NCI-H2171 treated with DMSO at 0.1 percent for 48 hours (cell line): ENCODE results near the gene CD248.
"Not testable (repeated sequence)": the region's sequence is repeated elsewhere in the genome, so short reads cannot be mapped to it uniquely, and the experiment has no call there.

Experiments
- DNase-seq: peaks from one replicate; lab custom pipeline; 2025; lab: John Stamatoyannopoulos, UW

The CD248 gene

DNA sequence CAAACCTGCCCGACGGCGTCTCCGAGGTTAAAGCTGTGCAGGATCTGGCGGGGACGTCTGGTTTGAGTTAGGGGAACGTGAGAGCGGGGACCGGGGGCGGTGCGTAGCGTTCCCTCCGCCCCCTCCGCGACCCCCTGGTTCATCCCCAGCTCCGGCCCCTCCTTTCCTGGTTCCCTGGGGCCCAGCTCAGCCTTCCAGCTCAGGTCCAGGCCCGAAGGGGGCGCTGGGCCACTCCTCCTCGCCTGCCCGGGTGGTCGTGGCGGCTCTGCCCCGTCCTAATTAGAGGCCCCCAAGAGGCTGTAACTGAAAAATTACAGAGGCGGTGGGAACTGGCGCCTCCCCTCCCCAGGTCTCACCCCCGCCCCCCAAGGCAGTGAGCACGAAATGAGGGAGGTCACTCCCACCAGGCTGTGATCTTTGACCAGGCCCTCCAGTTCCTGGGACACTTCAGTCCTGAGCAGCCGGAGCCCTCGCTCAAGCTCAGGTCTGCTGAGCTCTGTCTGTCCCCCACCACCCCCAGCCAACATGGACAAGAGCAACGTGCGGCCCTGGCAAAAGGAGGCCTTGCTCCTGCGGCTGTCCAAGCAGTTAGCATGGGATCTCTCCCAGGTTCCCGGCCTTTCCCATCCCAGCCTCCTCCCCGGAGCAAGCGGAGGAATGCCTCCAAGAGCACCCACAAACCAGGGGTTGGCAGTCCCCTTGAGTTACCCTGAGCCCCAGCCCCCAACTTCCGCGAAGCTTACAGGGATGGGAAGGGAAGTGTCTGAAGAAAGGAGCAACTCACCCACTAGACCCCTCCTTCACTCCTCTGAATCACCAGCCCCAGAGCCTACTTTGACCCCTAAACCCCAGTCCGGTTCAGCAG lies 3.3 kb downstream of the CD248 start:
- DNase-seq: no peak

DNA sequence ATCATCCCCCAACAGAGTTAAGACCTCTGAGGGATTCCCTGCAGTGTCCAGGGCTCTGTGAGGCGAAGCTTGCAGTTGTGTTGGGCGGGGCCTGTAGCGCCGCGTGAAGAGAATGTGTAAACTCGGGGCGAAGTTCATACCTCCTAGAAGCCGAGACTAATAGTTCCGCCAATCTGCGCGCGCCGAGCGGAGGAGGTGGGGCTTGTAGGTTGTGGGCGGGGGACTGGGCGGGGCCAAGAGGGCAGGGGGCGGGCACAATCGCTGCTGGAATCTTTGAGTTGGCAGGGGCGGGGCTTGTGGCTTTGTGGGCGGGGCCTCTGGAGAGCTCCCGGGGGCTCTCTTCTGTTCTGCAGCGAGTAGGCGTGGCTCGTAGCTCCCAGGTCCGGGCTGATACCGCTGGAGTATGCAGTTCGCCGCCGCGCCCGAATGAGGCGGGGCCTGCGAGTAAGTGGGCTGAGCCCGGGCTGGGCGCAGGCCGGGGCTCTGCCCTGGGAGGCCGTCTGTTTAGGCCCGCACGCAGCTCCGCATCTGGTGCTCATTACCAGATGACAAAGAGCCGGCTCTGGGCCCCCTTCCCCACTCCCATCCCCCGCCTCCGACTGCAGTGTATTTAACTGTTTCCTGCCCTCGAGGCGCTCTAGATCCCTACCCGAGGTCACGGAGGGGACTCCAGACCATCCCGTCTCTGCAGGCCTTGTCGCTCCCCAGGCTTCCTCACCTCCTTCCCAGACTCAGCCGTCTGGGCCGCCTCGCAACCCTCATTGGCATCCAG lies 4.1 kb downstream of the CD248 start:
- peak; percentile 98 for DNase-seq

DNA sequence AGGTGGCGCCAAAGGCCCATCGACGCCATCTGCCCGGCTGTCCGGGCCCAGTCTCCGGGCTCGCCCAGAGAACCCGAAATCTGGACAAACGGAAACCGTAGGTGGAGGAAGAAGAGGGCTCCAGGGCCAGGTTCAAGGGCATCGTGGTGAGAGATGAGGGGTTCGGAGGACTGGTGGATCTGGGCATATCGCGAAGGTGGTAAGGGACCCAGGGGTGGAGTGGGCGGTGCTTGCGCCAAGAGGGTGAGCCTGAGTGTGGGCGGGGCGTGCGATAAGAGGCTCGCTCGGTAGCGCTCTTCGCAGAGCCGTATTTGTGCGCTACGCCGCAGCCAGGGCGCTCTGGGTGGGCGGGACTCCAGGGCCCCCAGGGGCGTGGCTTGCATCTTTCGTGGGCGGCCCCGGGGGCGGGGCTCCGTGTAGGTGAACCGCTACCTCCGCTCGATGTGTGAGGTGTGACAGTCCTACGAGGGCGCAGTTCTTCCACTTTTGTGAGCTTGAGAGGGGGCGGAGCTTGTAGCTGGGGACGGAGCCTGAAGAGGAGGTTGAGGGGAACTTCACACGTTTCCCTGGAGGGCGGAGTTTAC lies 4.8 kb downstream of the CD248 start:
- peak; percentile 97 for DNase-seq

DNA sequence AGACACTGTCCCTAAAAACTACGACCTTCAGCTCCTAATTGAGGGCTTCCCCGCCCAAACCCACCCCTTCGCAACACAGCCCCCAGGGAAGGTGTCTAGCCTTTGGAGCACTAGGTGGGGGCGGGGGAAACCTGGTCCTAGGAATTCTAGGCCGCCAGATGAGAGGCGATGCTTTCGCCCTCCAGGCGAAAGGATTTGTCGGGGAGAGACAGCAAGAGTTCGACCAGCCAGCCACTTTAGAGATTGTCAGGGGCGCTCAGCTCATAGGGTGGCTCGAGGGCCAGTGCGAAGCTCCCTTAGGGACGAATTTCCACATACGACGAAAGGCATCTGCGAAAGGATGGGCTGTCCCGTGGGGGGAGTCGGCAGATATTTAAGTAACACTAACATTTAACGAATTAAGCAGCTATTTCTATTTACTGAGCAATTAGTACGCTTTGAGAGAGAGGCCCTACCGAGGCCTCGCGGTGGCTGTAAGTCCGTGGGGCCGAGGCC lies 5.3 kb downstream of the CD248 start:
- no peak for DNase-seq

DNA sequence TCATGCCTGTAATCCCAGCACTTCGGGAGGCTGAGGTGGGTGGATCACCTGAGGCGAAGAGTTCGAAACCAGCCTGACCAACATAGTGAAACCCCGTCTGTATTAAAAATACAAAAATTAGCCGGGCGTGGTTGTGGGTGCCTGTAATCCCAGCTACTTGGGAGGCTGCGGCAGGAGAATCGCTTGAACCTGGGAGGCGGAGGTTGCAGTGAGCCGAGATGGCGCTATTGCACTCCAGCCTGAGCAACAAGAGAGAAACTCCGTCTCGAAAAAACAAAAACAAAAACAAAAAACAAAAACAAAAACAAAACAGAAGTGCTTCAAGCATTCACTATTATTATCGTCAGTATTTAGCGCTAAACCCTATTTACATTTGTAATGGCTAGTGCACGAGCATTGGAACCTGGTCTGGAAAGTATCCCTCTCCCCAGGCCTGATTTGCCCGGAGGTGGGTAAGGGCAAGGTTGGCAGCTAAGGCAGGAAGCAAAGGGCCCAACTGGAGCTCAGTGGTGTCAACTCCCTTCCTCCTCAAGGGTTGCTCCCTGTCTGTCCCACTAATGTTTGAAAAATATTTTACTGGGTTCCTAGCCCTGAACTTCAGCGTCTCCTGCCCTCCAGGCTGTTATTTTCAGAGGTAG lies 5.9 kb downstream of the CD248 start:
- not testable (repeated sequence) for DNase-seq

DNA sequence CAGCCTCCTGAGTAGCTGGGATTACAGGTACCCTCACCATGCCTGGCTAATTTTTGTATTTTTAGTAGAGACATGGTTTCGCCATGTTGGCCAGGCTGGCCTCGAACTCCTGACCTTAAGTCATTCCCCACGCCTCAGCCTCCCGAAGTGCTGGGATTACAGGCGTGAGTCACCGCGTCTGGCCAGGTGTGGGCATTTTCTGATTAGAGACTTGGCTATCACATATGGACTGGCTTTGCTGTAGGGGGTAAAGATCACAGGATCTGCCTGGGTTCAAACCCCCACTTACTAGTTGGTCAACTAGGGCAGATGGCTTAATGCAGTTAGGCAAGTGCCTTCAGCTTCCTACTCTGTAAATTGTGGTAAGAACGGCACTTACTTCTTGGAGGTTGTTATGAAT lies 6.5 kb downstream of the CD248 start:
- no peak for DNase-seq

DNA sequence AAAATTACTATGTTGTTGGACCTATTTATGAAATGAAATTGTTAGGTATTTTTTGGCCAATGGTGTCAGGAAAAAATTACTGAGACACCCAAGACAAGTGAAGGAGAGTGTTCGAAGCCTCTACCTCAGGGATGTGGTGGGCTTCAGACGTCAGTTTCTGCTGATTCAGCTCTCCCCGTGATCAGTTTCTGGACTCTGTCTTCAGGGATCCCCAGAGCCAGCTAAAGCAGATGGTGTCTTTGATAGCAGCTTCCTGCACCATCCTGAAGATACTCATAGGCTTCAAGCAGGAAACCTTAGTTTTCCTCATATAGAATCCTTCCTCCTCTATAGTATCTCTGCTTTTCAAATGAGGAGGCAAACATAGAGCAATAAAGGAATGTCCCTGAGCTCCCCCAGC lies 7.4 kb downstream of the CD248 start:
- no peak for DNase-seq

DNA sequence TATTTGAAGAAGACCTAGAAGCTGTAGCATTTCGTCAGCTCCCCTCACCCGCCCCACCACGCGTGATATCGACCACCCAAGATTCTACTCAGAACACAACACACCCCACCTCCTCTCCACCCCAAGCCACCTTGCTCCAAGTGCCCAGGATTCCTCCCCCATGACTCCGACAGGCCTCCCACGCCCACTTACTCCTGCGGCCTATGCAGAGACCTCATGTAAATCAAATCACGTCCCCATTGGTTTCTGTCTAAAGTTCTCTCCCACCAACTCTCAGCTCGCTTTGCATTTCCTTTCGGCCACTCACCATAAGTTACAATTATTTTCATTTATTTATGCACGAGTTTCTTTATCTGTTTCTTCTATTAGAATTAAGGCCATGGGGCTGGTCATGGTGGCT lies 14.2 kb downstream of the CD248 start:
- DNase-seq: no peak

DNA sequence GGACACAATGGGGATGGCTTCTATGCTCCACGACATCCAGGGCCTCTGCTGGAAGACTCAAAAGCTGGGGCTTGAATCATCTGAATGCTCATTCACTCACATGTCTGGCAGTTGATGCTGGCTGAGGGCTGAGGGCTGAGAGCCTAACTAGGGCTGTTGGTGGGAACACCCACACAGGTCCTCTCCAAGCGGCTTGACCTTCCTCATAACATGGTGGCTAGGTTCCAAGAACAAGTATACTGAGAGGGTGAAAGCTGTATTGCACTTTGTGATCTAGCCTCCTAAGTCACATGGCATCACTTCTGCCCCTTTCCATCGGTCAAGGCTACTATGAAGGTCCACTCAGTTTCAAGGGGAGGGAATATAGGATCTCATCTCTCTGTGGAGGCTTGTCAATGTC lies 17.7 kb downstream of the CD248 start:
- DNase-seq: no peak

DNA sequence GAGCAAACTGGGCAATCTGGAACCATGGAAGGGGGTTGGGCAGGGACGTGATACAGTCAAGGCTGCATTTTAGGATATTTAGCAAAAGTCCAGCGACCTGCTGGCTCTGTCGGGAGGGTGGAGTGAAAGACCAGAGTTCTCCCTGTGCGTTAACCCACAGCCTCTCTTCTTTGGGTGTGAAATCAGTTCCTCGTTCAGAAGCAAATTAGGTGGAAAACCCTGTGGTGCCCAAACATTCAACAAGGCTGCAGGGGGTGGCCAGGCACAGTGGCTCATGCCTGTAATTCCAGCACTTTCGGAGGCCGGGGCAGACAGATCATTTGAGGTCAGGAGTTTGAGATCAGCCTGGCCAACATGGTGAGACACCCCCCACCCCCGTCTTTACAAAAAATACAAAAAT lies 19.2 kb downstream of the CD248 start:
- DNase-seq: no peak

DNA sequence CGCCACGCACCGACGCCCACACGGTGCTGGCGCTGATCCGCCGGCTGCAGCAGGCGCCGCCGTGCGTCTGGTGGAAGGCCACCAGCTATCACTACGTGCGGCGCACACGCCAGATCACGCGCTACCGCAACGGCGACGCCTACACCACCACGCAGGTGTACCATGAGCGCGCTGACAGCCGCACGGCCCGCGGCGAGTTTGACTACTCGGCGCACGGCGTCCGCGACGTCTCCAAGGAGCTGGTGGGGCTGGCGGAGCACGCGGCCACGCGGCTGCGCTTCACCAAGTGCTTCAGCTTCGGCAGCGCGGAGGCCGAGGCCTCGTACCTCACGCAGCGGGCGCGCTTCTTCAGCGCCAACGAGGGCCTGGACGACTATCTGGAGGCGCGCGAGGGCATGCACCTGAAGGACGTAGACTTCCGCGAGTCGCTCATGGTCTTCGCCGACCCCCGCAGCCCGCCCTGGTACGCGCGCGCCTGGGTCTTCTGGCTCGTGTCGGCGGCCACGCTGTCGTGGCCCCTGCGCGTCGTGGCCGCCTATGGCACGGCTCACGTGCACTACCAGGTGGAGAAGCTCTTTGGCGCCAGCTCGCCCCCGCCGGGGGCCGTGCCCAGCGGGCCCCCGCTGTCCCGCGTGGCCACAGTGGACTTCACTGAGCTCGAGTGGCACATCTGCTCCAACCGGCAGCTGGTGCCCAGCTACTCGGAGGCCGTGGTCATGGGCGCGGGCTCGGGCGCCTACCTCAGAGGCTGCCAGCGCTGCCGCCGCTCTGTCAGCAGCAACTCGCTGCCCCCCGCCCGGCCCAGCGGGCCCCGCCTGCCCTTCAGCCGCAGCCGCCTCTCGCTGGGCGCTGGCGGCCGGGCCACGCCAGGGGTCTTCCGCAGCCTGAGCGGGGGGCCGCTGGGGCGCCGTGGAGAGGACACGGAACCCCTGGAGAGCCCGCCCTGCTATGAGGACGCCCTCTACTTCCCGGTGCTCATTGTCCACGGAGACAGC lies 21.9 kb downstream of the CD248 start:
- DNase-seq: no peak

DNA sequence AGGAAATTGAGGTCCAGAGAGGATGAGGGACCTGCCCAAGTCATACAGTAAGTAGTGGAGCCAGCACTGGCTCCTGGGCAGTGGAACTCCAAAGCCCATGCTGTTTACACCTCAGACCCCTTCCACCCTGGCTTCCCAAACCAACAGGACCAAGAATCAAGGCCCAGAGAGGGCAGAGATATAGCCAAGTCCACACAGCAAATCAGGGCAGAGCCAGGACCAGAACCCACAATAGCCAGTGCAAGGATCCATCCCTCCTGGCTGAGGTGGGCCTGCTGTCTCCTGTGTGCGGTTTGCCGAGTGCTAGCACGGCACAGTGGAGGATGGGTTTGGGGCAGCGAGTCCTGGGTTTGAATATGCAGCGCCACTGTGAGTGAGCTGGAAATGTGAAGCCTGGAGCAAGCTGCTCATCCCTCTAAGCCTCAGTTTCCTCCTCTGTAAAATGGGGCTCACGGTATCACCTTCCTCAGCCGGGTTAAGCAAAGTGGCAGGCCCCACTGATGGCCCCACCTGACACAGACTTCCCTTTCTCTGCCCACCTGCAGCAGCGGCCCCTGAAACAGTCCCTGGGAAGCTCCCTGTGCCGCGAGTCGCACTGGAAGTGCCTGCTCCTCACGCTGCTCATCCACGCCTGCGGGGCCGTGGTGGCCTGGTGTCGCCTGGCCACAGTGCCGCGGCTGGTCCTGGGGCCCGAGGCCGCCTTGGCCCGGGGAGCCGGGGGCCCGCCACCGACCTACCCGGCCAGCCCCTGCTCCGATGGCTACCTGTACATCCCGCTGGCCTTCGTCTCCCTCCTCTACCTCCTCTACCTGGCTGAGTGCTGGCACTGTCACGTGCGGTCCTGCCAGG lies 22.8 kb downstream of the CD248 start:
- DNase-seq: no peak

DNA sequence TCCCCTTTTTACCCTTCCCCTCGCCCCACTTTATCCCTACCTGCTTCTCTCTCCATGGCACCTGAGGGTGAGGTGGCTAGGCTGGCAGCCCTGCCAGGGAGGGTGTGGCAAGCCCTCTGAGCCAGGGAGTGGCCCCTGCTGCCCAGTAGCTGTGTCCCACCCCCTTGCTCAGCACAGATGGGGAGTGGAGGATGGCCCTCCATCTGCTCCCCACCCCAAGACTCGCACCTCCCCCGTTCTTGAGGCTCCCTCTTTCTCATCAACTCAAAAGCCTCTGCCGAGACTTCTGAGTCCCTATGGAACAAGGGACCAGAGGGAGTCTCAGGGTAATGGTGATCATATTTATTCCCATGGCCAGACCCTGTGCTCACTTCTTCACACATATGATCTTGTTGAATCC lies 23.5 kb downstream of the CD248 start:
- DNase-seq: no peak

DNA sequence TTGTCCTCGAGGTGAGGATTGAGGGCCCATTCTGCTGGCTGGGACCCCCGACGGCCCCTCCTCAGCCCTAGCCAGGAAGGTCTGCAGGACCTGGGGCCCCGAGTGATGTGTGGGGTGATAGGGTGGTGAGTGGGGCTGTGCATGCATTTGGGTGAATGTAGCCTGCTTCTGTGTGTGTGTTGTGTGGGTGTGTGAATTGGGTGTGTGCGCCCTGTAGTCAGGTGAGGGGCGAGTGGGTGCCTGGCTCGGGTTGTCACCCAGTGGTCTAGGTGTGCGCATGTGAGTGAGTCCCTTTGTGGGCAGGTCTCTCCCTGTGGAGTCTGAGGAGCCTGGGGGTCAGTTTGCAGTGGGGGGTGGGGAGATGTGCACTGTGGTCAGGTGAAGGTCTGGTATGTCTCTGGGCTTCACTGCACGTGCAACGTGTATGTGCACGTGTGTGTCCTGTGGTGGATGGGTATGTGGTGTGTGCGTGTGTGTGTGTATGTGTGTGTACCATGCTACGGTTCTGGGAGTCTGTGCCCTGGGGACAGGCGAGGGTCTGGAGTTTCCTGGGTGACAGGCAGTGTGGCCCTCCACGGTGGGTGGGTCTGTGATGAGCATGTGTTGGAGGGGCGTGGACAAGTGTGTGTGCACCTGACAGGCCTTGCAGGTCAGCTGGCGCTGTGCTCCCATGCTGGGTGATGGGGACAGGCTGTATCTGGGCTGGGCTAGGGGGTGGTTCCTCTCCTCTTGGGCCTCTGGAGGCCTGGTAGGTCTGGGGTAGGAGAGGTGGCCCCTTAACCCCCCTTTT lies 24.1 kb downstream of the CD248 start:
- DNase-seq: no peak

DNA sequence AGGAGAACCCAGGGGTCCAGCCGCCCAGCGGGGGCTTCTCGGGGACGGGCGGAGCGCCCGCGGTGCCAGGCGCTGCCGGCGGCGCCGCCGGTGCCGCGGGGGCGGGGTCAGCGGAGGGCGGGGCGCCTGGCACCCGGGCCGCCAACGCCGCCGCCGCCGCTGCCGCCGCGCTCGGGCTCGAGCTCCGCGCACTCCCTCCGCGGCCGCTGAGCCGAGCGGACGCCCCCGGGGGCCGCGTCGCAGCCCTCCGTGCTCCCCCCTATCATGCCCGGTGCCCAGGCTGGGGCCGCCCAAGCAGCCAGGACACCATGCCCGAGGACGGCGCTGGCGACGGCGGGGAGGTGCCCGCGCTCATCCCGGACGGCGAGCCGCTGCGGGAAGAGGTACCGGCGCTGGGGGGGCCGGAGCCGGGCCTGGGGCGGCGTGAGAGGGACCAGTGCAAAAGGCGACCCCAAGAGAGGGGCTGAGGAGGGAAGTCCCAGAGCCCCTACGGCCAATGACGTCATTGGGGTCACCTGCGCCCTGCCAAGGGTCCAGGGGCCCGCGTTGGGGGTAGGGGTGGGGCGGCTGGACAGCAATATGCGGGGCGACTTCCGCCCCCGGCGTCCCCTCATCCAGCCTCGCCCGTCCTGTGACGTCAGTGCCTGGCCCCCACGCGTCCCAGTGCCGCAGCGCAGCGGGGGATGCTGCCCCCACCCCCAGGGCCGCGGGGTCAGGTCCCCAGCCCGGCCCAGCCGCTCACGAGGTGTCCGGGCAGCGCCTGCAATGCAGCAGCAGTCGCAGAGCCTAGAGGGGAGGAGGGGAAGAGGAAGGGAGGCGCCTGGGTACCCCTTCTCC lies 24.9 kb downstream of the CD248 start, which contains the start of gene TMEM151A:
TMEM151A (plus strand) TSS at position 189 of the 837 bp plus-strand sequence; CDS start at position 309, 120 bp downstream.
- DNase-seq: no peak

DNA sequence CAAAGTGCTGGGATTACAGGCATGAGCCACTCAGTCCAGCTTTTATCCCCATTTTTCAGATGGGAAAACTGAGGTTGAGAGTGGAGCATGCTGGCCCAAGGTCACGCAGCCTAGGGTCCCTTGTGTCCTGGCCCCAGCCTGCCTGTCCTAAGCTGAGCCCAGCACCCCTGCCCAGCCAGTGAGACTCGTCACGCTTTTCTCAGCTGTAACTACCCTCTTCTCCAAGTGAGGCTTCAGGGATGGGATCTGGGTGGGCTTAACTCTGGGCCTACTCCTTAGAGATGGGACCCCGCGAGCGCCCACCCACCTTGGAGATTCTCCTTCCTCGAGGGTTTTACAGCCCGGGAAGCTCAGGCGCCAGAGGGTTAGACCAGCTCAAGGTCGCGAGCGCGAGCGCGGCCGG lies 25.5 kb downstream of the CD248 start:
- no peak for DNase-seq

DNA sequence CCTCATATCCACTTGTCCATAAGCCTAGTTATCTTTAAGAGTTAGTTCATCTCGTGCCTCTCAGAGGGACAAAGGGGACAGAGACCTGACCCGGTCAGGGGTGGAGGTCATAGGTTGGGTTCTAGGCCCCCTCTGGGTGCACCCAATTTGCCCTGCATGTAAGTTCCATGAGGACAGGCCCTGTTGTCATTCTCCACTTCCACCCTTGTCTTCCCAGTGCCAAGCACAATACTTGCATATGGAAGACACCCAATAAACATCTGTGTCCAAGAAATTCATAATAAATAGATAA lies 26.6 kb downstream of the CD248 start:
- DNase-seq: no peak

DNA sequence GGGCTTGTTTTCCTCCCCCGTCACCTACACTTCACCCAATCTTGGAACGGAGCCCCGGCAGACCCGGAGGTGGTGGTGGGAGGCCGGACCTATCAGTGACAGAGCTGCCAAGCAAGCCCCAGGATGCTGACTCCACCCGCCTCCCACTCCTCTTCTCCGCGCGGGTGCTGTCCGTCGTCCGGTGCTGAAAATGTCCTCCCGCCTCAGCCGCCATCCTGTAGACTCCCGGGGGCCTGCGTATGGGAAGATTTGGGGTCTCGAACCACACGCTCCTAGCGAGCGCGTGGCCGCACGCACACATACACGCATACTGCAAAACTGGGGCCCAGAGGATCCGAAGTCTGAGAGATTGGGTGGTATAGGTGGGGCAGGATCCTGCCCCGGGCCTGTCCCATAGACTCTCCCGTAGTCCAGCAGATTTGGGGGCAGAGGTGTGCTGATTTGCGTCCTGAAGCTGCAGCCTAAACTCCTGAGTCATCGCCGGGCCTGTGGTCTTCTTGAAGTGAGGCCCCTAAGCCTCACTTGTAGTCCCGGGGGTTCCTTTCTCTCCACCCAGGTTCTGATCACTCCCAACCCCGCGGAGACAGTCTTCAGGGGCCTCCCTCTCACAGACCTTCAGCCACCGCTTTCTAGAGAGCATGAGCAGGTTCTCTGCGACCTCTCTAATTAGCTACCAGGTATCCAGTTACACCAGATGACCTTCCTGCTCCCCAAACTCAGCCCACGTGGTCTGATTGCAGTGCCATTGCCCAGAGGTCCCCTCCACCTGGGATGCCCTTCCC lies 27.1 kb downstream of the CD248 start:
- DNase-seq: peak; percentile 44
